HG03159 (cell line): ENCODE results near the gene TEX54.
"Not testable (repeated sequence)": the region's sequence is repeated elsewhere in the genome, so short reads cannot be mapped to it uniquely, and the experiment has no call there.

Source experiments
- ATAC-seq: cut with Tn5 transposase; IDR thresholded peaks from one replicate; pipeline ENCODE4 v1.9.1; 2021; ENCODE audit warnings: mild to moderate bottlenecking, moderate library complexity; ENCODE audit not compliant: unreplicated experiment

The TEX54 gene

DNA sequence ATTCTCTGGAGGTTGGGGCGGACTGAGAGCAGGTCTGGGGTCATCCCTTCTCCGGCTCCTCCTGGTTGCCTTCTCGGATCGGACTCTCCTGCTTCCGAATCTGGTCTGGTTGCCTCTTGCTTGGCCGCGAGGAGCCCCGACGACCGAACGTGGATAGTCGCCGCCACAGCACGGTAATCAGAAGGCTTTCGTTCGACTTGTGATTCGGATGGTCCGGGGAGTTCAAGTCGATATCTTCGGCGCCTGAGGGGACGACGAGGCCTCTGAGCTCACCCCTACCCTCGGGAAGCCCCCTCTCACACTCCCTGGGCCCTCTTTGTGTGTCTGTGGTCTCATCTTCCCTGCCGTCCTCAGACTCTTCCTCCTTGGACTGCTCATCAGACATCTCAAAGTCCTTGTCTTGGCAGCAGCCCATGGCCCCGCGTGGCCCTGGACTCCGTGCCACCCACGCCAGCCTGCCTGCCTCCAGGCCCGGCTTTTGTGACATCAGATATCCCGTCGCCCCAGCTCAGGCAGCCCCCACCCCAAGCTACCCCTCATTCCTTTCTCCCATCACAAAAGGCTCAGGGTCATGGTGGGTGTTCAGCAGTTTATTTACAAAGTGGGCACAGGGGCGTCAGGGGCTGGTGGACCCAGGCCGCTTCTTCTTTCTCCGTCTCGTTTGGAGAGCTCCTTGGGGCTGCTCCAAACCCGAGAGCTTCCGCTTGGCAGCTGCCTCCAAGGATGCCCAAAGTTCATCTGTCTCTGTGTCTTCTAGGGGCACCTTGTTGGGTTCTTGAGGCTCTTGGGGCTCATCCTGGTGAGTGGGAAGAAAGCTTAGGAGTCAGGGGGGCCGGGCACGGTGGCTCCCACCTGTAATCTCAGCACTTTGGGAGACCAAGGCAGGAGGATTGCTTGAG is at the start of gene TEX54:
Gene TEX54 (minus strand): TSS at position 506 of the 899 bp plus-strand sequence.
- peak; percentile 17 for ATAC-seq

DNA sequence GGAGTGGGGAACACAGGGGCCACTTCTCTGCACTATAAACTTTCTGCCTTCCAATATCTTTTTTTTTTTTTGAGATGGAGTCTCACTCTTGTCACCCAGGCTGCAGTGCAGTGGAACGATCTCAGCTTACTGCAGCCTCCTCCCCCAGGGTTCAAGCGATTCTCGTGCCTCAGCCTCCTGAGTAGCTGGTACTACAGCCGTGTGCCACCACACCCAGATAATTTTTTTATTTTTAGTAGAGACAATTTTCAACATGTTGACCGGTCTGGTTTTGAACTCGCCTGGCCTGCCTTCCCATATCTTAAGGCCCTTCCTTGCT is 49.7 kb upstream of the TEX54 start:
- no peak for ATAC-seq

DNA sequence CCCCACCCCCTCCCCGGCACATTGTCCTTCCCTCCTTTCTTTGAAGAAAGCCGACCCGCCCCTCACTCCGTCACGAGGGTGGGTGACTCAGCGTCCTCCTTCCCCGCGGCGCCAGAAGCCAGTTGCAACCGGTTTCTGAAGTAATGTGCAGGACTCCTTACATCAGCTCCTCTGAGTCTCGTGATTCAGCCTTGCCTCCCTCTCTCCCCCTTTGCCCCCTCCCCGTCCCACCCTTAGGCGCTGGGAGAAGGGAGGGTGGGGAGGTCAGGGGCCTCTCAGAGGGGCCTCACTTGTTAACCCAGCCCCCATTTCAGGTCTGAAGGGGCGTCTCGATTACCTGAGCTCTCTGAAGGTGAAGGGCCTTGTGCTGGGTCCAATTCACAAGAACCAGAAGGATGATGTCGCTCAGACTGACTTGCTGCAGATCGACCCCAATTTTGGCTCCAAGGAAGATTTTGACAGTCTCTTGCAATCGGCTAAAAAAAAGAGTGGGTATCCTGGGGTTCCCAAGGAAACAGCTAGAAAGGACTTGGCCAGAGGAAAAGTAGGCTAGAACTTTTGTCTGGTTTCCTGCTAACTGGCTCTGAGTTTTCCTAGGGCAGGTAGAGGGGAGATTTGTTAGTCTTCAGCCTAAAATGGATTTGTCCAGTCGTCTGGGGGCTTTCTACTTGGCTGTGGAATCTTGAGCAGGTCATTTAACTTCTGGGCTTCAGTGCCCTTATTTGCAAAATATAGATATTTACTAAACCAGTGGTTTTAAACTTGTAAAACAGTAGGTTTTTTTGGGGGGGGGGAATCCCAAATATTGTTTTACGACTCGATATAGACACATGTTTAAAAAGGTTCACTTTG is 49.2 kb upstream of the TEX54 start:
- peak; percentile 44 for ATAC-seq

DNA sequence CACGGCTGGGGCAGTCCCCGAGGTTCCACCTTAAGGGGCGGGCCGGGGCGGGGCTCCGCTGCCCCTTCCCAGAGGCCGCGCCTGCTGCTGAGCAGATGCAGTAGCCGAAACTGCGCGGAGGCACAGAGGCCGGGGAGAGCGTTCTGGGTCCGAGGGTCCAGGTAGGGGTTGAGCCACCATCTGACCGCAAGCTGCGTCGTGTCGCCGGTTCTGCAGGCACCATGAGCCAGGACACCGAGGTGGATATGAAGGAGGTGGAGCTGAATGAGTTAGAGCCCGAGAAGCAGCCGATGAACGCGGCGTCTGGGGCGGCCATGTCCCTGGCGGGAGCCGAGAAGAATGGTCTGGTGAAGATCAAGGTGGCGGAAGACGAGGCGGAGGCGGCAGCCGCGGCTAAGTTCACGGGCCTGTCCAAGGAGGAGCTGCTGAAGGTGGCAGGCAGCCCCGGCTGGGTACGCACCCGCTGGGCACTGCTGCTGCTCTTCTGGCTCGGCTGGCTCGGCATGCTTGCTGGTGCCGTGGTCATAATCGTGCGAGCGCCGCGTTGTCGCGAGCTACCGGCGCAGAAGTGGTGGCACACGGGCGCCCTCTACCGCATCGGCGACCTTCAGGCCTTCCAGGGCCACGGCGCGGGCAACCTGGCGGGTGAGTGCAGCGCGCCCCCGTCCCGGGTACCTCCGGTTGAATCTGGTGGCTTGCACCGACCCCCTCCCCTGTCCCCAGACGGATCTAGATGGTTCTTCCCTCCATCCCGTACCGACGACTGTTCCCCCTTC is 48.4 kb upstream of the TEX54 start, which contains the start of gene SLC3A2:
Gene SLC3A2 (plus strand): TSS at position 94 of the 776 bp plus-strand sequence. CDS start 128 bp downstream, at position 222.
- peak; percentile 60 for ATAC-seq

DNA sequence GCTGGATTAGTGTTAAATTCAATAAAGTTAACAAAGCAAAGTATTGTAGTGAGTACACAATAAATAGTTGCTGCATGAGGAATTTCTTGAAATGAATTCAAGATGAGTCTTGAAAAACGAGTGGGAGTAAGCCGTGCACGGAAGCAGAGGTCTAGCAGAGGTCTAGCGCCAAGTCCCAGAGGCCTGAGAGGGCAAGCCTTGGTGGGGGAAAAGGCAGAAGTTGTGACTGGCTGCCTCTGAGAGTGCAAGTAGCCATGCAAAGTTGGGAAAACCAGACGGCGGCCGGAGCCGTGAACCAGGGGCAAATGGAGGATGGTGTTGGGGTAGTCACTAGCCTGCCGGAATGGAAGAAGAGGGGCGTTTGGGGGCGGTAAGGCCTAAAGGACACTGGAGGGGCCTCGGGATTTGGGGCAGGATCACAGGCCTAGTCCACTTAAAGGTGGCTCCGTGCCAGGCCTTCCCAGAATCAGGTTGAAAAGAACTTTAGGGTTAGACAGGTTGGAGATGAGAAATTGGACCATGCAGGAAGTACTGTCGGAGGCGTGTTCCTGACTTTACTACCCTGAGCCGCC is 47.7 kb upstream of the TEX54 start:
- peak; percentile 24 for ATAC-seq

DNA sequence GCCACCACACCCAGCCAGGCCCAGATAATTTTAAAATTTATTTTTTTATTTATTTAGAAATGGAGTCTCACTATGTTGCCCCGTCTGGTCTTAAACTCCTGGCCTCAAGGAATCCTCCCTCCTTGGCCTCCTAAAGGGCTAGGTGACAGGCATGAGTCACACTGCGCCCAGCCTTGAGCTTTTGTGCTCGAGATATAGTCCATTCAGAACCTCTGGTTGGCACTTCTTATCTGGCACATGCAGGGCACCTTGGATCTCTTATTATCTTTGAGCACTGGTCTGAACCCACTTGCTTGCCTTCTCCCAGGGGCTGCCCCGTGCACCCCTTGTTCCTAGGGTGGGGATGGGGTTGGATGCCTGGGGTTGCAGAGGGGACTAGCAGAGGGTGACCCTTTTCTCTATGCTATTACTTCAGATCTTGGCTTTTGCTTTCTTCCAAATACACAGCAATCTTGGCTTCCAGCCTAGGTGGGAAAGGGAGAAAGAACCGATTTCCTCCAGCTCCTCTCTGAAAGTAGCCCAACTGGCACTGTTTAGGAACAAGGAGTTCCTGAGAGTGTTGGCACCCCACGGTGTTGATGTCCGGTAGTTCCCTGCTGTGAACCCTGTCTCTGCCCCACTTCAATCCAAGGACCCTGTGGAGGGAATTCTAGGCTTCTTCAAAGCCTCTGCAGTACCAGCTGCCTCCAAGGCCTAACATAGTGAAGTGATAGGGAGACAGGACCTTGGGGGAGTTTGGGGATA is 46.8 kb upstream of the TEX54 start:
- ATAC-seq = no peak

DNA sequence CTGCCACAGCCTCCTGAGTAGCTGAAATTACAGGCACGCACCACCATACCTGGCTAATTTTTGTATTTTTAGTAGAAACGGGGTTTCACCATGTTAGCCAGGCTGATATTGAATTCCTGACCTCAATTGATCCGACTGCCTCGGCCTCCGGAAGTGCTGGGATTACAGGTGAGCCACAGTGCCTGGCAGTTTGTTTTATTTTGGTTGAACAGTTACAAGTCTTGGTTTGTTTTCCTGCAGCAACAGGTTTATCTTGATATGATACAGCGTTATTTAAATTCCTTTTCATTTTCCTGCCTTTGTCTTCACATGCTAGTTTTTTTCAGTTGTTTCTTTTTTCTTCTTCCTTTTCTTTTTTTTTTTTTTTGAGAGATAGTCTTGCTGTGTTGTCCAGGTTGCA is 44.1 kb upstream of the TEX54 start:
- ATAC-seq = no peak

DNA sequence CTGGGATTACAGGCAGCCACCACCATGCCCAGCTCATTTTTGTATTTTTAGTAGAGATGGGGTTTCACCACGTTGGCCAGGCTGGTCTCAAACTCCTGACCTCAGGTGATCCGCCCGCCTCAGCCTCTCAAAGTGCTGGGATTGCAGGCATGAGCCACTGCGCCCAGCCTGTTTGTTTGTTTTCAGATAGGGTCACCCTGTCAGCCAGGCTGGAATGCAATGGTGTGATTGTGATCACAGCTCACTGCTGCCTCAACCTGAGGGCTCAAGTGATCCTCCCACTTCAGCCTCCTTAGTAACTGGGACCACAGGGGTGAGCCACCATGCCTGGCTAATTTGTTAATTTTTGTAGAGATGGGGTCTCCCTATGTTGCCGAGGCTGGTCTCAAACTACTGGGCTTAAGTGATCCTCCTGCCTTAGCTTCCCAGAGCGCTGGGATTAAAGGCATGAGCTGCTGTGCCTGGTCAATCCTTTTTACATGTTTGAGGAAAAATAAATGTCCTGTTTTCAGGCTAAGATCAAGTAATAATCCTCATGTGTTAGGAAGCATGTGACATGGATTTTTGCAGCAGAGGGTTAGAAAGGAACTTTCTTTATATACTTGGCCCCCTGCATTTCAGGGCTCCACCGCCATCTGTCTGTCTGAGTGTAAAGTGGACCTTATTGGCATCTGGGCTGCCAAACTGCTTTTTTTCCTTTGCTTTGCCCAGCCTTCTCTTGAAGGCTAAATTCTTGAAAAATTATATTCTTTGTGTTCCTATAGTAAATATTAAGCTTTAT is 43.2 kb upstream of the TEX54 start:
- no peak for ATAC-seq

DNA sequence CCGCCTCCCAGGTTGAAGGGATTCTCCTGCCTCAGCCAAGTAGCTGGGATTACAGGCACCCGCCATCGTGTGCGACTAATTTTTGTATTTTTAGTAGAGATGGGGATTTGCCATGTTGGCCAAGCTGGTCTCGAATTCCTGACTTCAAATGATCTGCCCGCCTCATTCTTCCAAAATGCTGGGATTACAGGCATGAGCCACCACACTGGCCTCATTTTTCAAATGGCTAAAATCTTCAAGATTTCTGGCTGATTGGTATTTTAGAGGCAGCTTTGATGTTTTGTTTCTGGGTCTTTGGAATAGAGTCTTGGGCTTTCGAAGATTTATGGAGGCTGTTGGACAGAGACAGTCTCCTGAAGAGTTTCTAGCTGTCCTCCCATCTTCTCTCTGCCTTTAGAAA is 42.2 kb upstream of the TEX54 start:
- ATAC-seq = no peak

DNA sequence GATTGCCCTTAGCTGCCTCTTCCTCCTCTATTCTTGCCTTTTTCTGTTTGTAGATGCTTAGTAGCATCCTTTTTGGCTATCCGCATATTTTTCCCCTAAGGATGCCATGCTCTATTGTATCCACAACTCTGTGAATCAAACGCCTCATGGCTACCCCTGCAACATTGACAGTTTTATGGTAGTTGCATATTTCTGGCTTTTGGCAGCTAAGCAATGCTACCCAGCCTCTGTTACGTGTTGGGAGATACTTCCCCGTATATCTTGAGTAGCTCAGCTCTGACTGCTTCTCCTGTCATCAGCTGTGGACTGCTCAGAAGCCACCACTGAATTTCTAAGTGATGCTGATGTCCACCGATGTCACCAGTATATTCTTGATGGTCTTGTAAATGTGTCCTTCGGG is 33.0 kb upstream of the TEX54 start:
- ATAC-seq = no peak

DNA sequence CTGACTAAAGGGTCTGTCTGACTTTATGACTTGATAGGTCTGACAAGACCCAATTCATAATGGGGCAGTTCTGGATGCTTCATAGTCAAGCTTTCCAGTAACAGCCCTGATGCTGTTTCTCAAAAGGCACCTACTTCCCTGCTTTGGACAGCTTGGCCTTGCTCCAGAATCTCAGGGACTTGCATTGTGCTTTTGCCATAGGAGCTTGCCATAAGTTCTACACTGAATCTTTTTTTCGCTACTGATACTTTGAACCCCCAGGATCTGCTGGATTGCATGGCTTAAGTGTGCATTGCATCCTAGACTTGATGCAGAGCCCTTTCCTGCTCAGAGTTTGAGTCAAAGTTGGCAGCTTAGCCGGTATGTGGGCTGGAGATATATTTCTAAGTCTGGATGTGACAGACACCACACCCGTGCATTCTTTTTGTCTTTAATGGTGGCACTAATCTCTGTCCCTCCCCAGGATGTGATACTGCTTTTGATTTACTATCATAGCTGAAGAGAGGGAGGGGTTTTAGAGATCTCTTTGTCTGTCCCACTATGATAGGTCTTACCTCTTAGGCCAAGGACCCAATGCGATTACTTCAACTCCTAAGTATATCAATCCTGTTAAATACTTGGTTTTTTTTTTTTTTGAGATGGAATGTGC is 31.2 kb upstream of the TEX54 start:
- ATAC-seq = no peak

DNA sequence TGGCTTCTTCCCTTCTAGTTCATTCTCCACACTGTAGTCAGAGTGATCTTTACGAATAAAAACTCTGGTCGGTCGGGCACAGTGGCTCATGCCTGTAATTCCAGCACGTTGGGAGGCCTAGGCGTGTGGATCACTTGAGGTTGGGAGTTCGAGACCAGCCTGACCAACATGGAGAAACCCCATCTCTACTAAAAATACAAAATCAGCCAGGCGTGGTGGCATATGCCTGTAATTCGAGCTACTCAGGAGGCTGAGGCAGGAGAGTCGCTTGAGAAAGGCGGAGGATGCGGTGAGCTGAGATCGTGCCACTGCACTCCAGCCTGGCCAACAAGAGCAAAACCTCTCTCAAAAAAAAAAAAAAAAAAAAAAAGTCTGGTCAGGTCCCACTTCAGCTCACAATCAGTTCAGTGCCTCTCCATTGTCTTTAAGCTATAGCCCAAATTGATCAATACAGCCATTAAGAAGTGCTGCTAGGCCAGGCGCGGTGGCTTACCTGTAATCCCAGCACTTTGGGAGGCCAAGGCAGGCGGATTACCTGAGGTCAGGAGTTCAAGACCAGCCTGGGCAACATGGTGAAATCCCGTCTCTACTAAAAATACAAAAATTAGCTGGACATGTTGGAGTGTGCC is 29.0 kb upstream of the TEX54 start:
- ATAC-seq = not testable (repeated sequence)

DNA sequence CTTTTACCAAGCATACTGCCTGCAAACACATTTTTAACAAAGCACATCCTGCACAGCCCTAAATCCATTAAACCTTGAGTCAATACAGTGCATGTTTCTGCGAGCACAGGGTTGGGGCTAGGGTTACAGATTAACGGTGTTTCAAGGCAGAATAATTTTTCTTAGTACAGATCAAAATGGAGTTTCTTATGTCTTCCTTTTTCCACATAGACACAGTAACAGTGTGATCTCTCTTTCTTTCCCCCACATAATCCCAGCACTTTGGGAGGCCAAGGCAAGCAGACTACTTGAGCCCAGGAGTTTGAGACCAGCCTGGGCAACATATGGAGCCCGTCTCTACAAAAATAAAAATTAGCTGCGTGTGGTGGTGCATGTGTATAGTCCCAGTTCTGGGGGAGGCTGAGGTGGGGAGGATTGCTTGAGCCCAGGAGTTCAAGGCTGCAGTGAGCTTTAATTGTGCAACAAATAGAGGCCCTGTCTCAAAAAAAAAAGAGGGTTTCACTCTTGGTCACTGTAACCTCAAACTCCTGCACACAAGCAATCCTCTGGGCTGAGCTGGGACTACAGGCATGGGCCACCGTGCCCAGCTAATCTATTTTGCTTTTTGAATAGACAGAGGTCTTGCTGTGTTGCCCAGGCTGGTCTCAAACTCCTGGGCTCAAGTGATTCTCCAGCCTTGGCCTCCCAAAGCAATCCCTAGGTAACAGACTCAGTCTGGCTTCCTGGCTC is 28.4 kb upstream of the TEX54 start:
- no peak for ATAC-seq

DNA sequence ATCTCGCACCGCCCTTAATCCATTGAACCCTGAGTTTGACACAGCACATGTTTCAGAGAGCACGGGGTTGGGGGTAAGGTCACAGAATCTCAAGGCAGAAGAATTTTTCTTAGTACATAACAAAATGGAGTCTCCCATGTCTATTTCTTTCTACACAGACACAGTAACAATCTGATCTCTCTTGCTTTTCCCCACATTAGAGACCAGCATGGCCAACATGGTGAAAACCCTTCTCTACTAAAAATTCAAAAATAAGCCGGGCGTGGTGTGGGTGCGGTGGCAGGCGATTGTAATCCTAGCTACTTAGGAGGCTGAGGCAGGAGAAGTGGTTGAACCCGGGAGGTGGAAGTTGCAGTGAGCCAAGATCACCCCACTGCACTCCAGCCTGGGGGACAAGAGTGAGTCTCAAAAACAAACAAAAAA is 26.7 kb upstream of the TEX54 start:
- ATAC-seq = not testable (repeated sequence)

DNA sequence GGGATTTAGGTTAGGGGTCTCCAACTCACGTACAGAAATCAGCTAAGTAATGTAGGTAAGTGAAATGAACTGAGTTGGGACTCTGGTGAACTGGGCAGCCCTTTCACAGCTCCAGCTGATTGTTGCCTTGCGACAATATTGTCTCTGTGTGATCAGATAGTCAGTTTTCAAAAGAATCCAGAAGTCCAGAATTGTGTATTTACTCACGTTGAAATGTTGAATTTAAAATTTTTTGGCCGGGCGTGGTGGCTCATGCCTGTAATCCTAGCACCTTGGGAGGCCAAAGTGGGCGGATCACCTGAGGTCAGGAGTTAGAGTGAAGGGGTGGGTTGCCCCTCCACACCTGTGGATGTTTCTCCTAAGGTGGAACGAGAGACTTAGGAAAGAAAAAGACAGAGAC is 25.6 kb upstream of the TEX54 start:
- no peak for ATAC-seq

DNA sequence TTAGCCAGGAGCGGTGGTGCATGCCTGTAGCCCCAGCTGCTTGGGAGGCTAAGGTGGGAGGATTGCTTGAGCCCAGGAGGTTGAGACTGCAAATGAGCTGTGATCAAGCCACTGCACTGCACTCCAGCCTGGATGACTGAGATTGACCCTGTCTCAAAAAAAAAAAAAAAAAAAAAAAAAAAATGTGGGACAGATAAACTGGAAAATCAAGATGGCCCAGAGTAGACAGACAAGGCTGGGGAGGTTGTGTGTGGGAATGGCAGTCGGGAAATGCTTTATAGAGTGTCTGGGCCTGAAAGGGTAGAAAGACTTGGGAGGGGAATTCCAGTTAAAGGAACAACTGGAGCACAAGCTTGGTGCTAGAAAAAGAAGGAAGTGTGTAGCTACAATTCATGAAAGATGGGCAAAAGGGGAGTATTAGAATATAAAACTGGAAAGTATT is 24.9 kb upstream of the TEX54 start:
- ATAC-seq = no peak

DNA sequence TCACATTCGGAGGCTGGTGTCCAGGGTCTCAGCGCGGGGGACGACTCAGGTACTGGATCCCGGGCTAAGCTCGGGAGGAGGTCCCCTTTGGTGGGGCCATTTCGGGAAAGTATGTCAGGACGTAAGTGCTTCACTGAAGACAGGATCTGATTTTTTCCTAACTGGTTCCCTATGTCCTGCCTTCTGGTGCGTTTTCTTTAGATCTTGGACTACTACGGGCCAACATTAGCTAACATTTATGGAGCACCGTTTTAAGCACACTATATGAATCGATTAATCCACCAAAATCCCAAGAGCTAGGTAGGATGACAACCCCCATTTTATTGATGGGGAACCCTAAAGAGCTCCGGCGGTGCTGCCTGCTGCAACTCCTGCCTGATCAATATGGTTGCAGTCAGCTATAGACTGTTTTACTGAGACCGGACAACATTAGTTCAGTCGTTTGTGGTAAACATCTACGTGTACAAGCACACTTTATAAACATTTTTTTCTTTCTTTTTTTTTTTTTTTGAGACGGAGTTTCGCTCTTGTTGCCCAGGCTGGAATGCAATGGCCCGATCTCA is 23.8 kb upstream of the TEX54 start:
- peak; percentile 1 for ATAC-seq
